UCSD-AML1 (cell line): ENCODE results near the gene CFAP46.
"Not testable (repeated sequence)": the region's sequence is repeated elsewhere in the genome, so short reads cannot be mapped to it uniquely, and the experiment has no call there.

Experiments
- DNase-seq: peaks from one replicate; lab custom pipeline; 2025; ENCODE audit not compliant: unreplicated experiment; lab: John Stamatoyannopoulos, UW

Gene CFAP46

GRCh38 chr10:132945125-132945893, 2.9 kb upstream of the CFAP46 start:
- DNase-seq = no peak

- DNase-seq = no peak
These were observed 2.1 kb upstream of the CFAP46 start for GRCh38 chr10:132944510-132944909.

GRCh38 chr10:132943791-132944404, 1.5 kb upstream of the CFAP46 start:
- DNase-seq = no peak

- DNase-seq = no peak
These were observed 854 bp upstream of the CFAP46 start for GRCh38 chr10:132943058-132943790.

- DNase-seq = no peak
These were observed 724 bp downstream of the CFAP46 start for GRCh38 chr10:132941640-132942051.

- DNase-seq = no peak
These were observed 1.4 kb downstream of the CFAP46 start for GRCh38 chr10:132940791-132941465.

- DNase-seq = peak; percentile 67
These were observed 2.2 kb downstream of the CFAP46 start for GRCh38 chr10:132939957-132940790.

- no peak for DNase-seq
These were observed 2.9 kb downstream of the CFAP46 start for GRCh38 chr10:132939378-132939955.

- peak; percentile 38 for DNase-seq
These were observed 3.7 kb downstream of the CFAP46 start for GRCh38 chr10:132938472-132939339.

GRCh38 chr10:132937861-132938260, 4.5 kb downstream of the CFAP46 start:
- DNase-seq = no peak

GRCh38 chr10:132934953-132935352, 7.4 kb downstream of the CFAP46 start:
- DNase-seq = no peak

- no peak for DNase-seq
These were observed 8.9 kb downstream of the CFAP46 start for GRCh38 chr10:132933308-132934042.

GRCh38 chr10:132932461-132933307, 9.7 kb downstream of the CFAP46 start:
- no peak for DNase-seq

- peak; percentile 70 for DNase-seq
These were observed 10.8 kb downstream of the CFAP46 start for GRCh38 chr10:132931258-132932250.

- not testable (repeated sequence) for DNase-seq
These were observed 11.7 kb downstream of the CFAP46 start for GRCh38 chr10:132930701-132931100.

GRCh38 chr10:132929953-132930548, 12.3 kb downstream of the CFAP46 start:
- DNase-seq = peak; percentile 56
